H4 (cell line): Measurements from ENCODE around the gene FAM13A. TPM values are rescaled to one million over a fixed set of nuclear protein-coding genes. Genes with fewer than 3 reads are reported as not detected.

Experiments
- DNase-seq: peaks from one replicate; pipeline ENCODE4 v3.0.0-alpha.2; 2015; ENCODE audit warnings: low spot score
- total RNA-seq: library from RNA; depleted of rRNA; stranded (reverse); fragments of >200 nt; shearing (Covaris generic); gene quantifications from 2 replicates; pipeline ENCODE4 v1.2.3, GENCODE V29; 2014

Gene FAM13A
- total RNA-seq, 1 experiment from 2014 or later: 17.1 TPM

- DNase-seq: no peak
Measured at GRCh38 chr4:88747351-88747750, 309.6 kb downstream of the FAM13A start.

- no peak for DNase-seq
Measured at GRCh38 chr4:88746206-88746605, 310.8 kb downstream of the FAM13A start.

GRCh38 chr4:88745581-88746163, 311.3 kb downstream of the FAM13A start:
- no peak for DNase-seq

GRCh38 chr4:88745175-88745574, 311.8 kb downstream of the FAM13A start:
- DNase-seq: no peak

- no peak for DNase-seq
Measured at GRCh38 chr4:88744609-88745008, 312.4 kb downstream of the FAM13A start.

- DNase-seq: no peak
Measured at GRCh38 chr4:88743696-88744095, 313.3 kb downstream of the FAM13A start.

GRCh38 chr4:88742561-88742960, 314.4 kb downstream of the FAM13A start:
- no peak for DNase-seq

- no peak for DNase-seq
Measured at GRCh38 chr4:88738180-88738579, 318.8 kb downstream of the FAM13A start.

- no peak for DNase-seq
Measured at GRCh38 chr4:88737307-88737941, 319.6 kb downstream of the FAM13A start.

- no peak for DNase-seq
Measured at GRCh38 chr4:88736264-88736663, 320.7 kb downstream of the FAM13A start.

- no peak for DNase-seq
Measured at GRCh38 chr4:88735564-88735963, 321.4 kb downstream of the FAM13A start.

- DNase-seq: no peak
Measured at GRCh38 chr4:88734403-88734949, 322.5 kb downstream of the FAM13A start.

GRCh38 chr4:88732714-88733368, 324.1 kb downstream of the FAM13A start:
- DNase-seq: no peak

GRCh38 chr4:88731381-88731780, 325.6 kb downstream of the FAM13A start:
- no peak for DNase-seq

GRCh38 chr4:88730811-88731210, 326.2 kb downstream of the FAM13A start:
- DNase-seq: no peak

- no peak for DNase-seq
Measured at GRCh38 chr4:88729146-88729760, 327.7 kb downstream of the FAM13A start.

GRCh38 chr4:88728146-88728545, 328.8 kb downstream of the FAM13A start:
- DNase-seq: no peak

GRCh38 chr4:88725986-88726385, 331.0 kb downstream of the FAM13A start:
- no peak for DNase-seq

GRCh38 chr4:88725143-88725542, 331.8 kb downstream of the FAM13A start:
- DNase-seq: no peak

- no peak for DNase-seq
Measured at GRCh38 chr4:88724406-88724805, 332.6 kb downstream of the FAM13A start.

GRCh38 chr4:88722828-88723227, 334.2 kb downstream of the FAM13A start:
- DNase-seq: no peak

- no peak for DNase-seq
Measured at GRCh38 chr4:88722276-88722780, 334.7 kb downstream of the FAM13A start.
